IMR-90 (cell line): ENCODE measurements around the gene PCDHGA7. TPM values are rescaled to one million over a fixed set of nuclear protein-coding genes. Genes with fewer than 3 reads are reported as not detected.

Source experiments
- ATAC-seq: fragments of 200-7000 bp; cut with Tn5 transposase; 2 replicates; pipeline ENCODE4 v1.9.1; 2020; ENCODE audit warnings: low read depth, mild to moderate bottlenecking, moderate library complexity
- BruUV-seq: library from RNA; stranded (reverse); fragments of 400-500 nt; replicated peaks from 2 replicates; lab custom pipeline; 2021; lab: Mats Ljungman, UMichigan
- CTCF ChIA-PET: fragments of 300-600 bp; formaldehyde crosslinking; extraction: SDS; loops from one replicate; lab custom pipeline; 2021; ENCODE audit warnings: antibody characterized with exemption; lab: Yijun Ruan, JAX
- POLR2A ChIA-PET: fragments of 300-600 bp; sonication (Branson Sonifier 250); formaldehyde crosslinking; loops from one replicate; lab custom pipeline; 2022; ENCODE audit warnings: antibody characterized with exemption; ENCODE audit not compliant: unreplicated experiment; lab: Charles Lee
- DNase-seq: peaks from one replicate; pipeline ENCODE4 v3.0.0; 2013
- H2AFZ ChIP-seq: replicated peaks from 2 replicates; pipeline ENCODE3; 2013; ENCODE audit warnings: low read length, mild to moderate bottlenecking; ENCODE audit not compliant: poor library complexity
- H2AK5ac ChIP-seq: 2 replicates; pipeline ENCODE4 v1.6.1; 2013; ENCODE audit warnings: low read depth, low read length, inconsistent platforms
- H2AK9ac ChIP-seq: replicated peaks from 2 replicates; pipeline ENCODE3; 2013; ENCODE audit warnings: mild to moderate bottlenecking, low read depth, low read length, moderate library complexity; ENCODE audit not compliant: poor library complexity
- H2BK120ac ChIP-seq: 2 replicates; pipeline ENCODE4 v1.6.1; 2013; ENCODE audit warnings: low read depth, low read length, inconsistent platforms
- H2BK15ac ChIP-seq: 3 replicates; pipeline ENCODE4 v1.6.1; 2013; ENCODE audit warnings: low read depth, low read length, inconsistent platforms
- H2BK20ac ChIP-seq: 2 replicates; pipeline ENCODE4 v1.6.1; 2013; ENCODE audit warnings: low read depth, mild to moderate bottlenecking, inconsistent platforms, low read length, moderate library complexity
- H2BK5ac ChIP-seq: 2 replicates; pipeline ENCODE4 v1.6.1; 2013; ENCODE audit warnings: mild to moderate bottlenecking, low read depth, low read length, inconsistent platforms; ENCODE audit not compliant: poor library complexity, severe bottlenecking
- H3K14ac ChIP-seq: replicated peaks from 2 replicates; pipeline ENCODE4 v1.6.1; 2013; ENCODE audit warnings: low read depth, low read length, inconsistent platforms
- H3K18ac ChIP-seq: 2 replicates; pipeline ENCODE4 v1.6.1; 2013; ENCODE audit warnings: low read depth, low read length, control low read depth
- H3K23ac ChIP-seq: 2 replicates; pipeline ENCODE4 v1.6.1; 2013; ENCODE audit warnings: low read depth, low read length, inconsistent platforms
- H3K27ac ChIP-seq: 2 replicates; pipeline ENCODE4 v1.5.1; 2013; ENCODE audit warnings: mild to moderate bottlenecking, control low read depth, low read length; ENCODE audit not compliant: insufficient read depth
- H3K27me3 ChIP-seq: 2 replicates; pipeline ENCODE4 v1.6.1; 2013; ENCODE audit warnings: low read length; ENCODE audit not compliant: control insufficient read depth, insufficient read depth
- H3K36me3 ChIP-seq: 2 replicates; pipeline ENCODE4 v1.6.1; 2013; ENCODE audit warnings: low read length, mixed read lengths; ENCODE audit not compliant: control insufficient read depth, insufficient read depth
- H3K4ac ChIP-seq: 2 replicates; pipeline ENCODE4 v1.6.1; 2013; ENCODE audit warnings: low read depth, low read length, inconsistent platforms
- H3K4me1 ChIP-seq: 2 replicates; pipeline ENCODE4 v1.6.1; 2013; ENCODE audit warnings: low read length, mixed read lengths; ENCODE audit not compliant: control insufficient read depth, insufficient read depth
- H3K4me2 ChIP-seq: 2 replicates; pipeline ENCODE4 v1.6.1; 2013; ENCODE audit warnings: low read depth, mild to moderate bottlenecking, control low read depth, low read length, moderate library complexity
- H3K4me3 ChIP-seq: 2 replicates; pipeline ENCODE4 v1.5.1; 2013; ENCODE audit warnings: low read depth, mild to moderate bottlenecking, control low read depth, low read length, moderate library complexity; ENCODE audit not compliant: insufficient read depth
- H3K56ac ChIP-seq: 2 replicates; pipeline ENCODE4 v1.6.1; 2013; ENCODE audit warnings: low read length, inconsistent platforms; ENCODE audit not compliant: insufficient read depth; ENCODE audit errors: extremely low read depth
- H3K79me1 ChIP-seq, 2 experiments: 2 replicates each; pipeline ENCODE4 v1.6.1; 2013; ENCODE audit warnings: low read length in 2 of 2, inconsistent platforms in 1 of 2, low read depth in 1 of 2
- H3K9ac ChIP-seq: 2 replicates; pipeline ENCODE4 v1.6.1; 2013; ENCODE audit warnings: low read depth, low read length, control low read depth
- H3K9me1 ChIP-seq: 2 replicates; pipeline ENCODE4 v1.6.1; 2013; ENCODE audit warnings: low read length, inconsistent platforms; ENCODE audit not compliant: insufficient read depth
- H3K9me3 ChIP-seq: 2 replicates; pipeline ENCODE4 v1.6.1; 2013; ENCODE audit warnings: low read length; ENCODE audit not compliant: control insufficient read depth, insufficient read depth
- H4K20me1 ChIP-seq: 2 replicates; pipeline ENCODE4 v1.6.1; 2013; ENCODE audit warnings: low read length, inconsistent platforms; ENCODE audit not compliant: insufficient read depth
- H4K5ac ChIP-seq: 2 replicates; pipeline ENCODE4 v1.6.1; 2013; ENCODE audit warnings: mild to moderate bottlenecking, low read depth, low read length, control low read depth
- H4K8ac ChIP-seq, 2 experiments: 2 replicates each; pipeline ENCODE4 v1.6.1; 2013; ENCODE audit warnings: low read depth in 2 of 2, low read length in 2 of 2, control low read depth in 1 of 2, inconsistent platforms in 1 of 2
- H4K91ac ChIP-seq: 2 replicates; pipeline ENCODE4 v1.6.1; 2013; ENCODE audit warnings: low read depth, low read length, inconsistent platforms; ENCODE audit not compliant: insufficient read depth
- CEBPB ChIP-seq: IDR thresholded peaks from 2 replicates; pipeline ENCODE4 v1.6.1; 2012; ENCODE audit warnings: low read depth, low read length, improper control_type of control experiment
- CHD1 ChIP-seq: IDR thresholded peaks from 2 replicates; pipeline ENCODE4 v1.6.1; 2012; ENCODE audit warnings: low read depth, low read length, improper control_type of control experiment
- FOS ChIP-seq: fragments of 150-350 bp; IDR thresholded peaks from 2 replicates; pipeline ENCODE4 v1.6.1; 2016; ENCODE audit warnings: low read depth, low read length
- MAFK ChIP-seq: IDR thresholded peaks from 2 replicates; pipeline ENCODE4 v1.6.1; 2012; ENCODE audit warnings: low read depth, low read length, improper control_type of control experiment
- MAZ ChIP-seq: IDR thresholded peaks from 2 replicates; pipeline ENCODE4 v1.6.1; 2012; ENCODE audit warnings: low read depth, mild to moderate bottlenecking, low read length, improper control_type of control experiment, moderate library complexity, borderline replicate concordance
- MXI1 ChIP-seq: IDR thresholded peaks from 2 replicates; pipeline ENCODE4 v1.6.1; 2012; ENCODE audit warnings: low read depth, mild to moderate bottlenecking, low read length, moderate library complexity, borderline replicate concordance
- NFE2L2 ChIP-seq: fragments of 150-350 bp; IDR thresholded peaks from 2 replicates; pipeline ENCODE4 v1.6.1; 2016; ENCODE audit warnings: low read depth, mild to moderate bottlenecking, low read length
- POLR2A ChIP-seq: IDR thresholded peaks from 2 replicates; pipeline ENCODE4 v1.6.1; 2012; ENCODE audit warnings: mild to moderate bottlenecking, low read depth, low read length
- RAD21 ChIP-seq: IDR thresholded peaks from 2 replicates; pipeline ENCODE4 v1.6.1; 2012; ENCODE audit warnings: low read length, improper control_type of control experiment
- RCOR1 ChIP-seq: IDR thresholded peaks from 2 replicates; pipeline ENCODE4 v1.6.1; 2012; ENCODE audit warnings: mild to moderate bottlenecking, low read length, improper control_type of control experiment; ENCODE audit not compliant: insufficient replicate concordance
- RFX5 ChIP-seq: IDR thresholded peaks from 2 replicates; pipeline ENCODE4 v1.8.0; 2012; ENCODE audit warnings: low read depth, mild to moderate bottlenecking, low read length, moderate library complexity
- SMC3 ChIP-seq: fragments of 150-350 bp; IDR thresholded peaks from 2 replicates; pipeline ENCODE4 v1.6.1; 2016; ENCODE audit warnings: low read depth, mild to moderate bottlenecking, antibody characterized with exemption, low read length, moderate library complexity
- WGBS, 2 experiments: methylation state at CpG; one replicate each; pipeline versions ENCODE4 v1.1.5 to v1.1.7; 2013; ENCODE audit warnings: missing lambda C conversion rate in 2 of 2; ENCODE audit not compliant: insufficient read length in 1 of 2; ENCODE audit errors: extremely low coverage in 2 of 2; 5-methylcytosine and 5-hydroxymethylcytosine counted together
- dilution Hi-C: fragments of 300-500 bp; cut with HindIII; formaldehyde crosslinking; loops from one replicate; pipeline ENCODE4 v1.14.3; 2018; ENCODE audit warnings: low sequenced_read_pairs; ENCODE audit not compliant: unreplicated experiment
- in situ Hi-C: fragments of 300-500 bp; cut with MboI; formaldehyde crosslinking; loops from 3 replicates; pipeline ENCODE4 v1.14.3; 2019; ENCODE audit warnings: low sequenced_read_pairs, inconsistent platforms, mixed read lengths
- intact Hi-C: fragments of 100-400 bp; cut with micrococcal nuclease; formaldehyde crosslinking; loops from 2 replicates; pipeline ENCODE4 v1.10.0; 2022
- polyA plus RNA-seq, 3 experiments: library from polyadenylated mRNA; depleted of rRNA; stranded (reverse); fragments of >200 nt; gene quantifications; 2 replicates each; pipeline ENCODE4 v1.2.3, GENCODE V29; 2012; ENCODE audit warnings: low replicate concordance in 1 of 3
- total RNA-seq: library from RNA; depleted of rRNA; stranded (reverse); fragments of >200 nt; gene quantifications from 2 replicates; pipeline ENCODE4 v1.2.3, GENCODE V29; 2012
- TF ChIP-seq, protein P1 (sequence below): fragments of 150-350 bp; IDR thresholded peaks from 2 replicates; pipeline ENCODE4 v1.6.1; 2016; ENCODE audit warnings: low read depth, mild to moderate bottlenecking, low read length, moderate library complexity, borderline replicate concordance
- TF ChIP-seq, protein P2 (sequence below): fragments of 150-350 bp; IDR thresholded peaks from 2 replicates; pipeline ENCODE4 v1.6.1; 2017; ENCODE audit warnings: mild to moderate bottlenecking, antibody characterized with exemption, low read length, low read depth
- TF ChIP-seq, protein P3 (sequence below): conservative IDR thresholded peaks from 2 replicates; pipeline ENCODE4 v1.5.1; 2012; ENCODE audit warnings: mild to moderate bottlenecking, low read depth, low read length, improper control_type of control experiment

Gene PCDHGA7
- total and polyA plus RNA-seq, 2 of the 4 experiments (the other 2 are of a cell fraction): 3.2 to 3.4 TPM

DNA sequence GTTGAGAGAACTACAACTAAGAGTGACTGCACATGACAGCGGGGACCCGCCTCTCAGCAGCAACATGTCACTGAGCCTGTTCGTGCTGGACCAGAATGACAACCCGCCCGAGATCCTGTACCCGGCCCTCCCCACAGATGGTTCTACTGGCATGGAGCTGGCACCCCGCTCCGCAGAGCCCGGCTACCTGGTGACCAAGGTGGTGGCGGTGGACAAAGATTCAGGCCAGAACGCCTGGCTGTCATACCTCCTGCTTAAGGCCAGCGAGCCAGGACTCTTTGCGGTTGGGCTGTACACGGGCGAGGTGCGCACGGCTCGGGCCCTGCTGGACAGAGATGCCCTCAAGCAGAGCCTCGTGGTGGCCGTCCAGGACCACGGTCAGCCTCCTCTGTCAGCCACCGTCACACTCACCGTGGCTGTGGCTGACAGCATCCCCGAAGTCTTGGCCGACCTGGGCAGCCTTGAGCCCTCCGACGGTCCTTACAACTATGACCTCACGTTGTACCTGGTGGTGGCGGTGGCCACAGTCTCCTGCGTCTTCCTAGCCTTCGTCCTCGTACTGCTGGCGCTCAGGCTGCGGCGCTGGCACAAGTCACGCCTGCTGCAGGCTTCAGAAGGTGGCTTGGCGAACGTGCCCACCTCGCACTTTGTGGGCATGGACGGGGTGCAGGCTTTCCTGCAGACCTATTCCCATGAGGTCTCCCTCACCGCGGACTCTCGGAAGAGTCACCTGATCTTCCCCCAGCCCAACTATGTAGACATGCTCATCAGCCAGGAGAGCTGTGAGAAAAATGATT is 2.1 kb downstream of the PCDHGA7 start:
- ChIA-PET CTCF (no interaction called here), POLR2A (no interaction called here)
- no peak overlapping the region for H3K23ac ChIP-seq
- H3K9me3 ChIP-seq: peaks cover 43% of the 10 kb centered on the region
- no peak overlapping the region for H2BK5ac ChIP-seq
- peak overlapping the region; percentile 2 for H2AFZ ChIP-seq
- no peak overlapping the region for H3K56ac ChIP-seq
- H3K14ac ChIP-seq: no peak overlapping the region
- DNase-seq: no peak
- no peaks in the 10 kb centered on the region for H3K9me1 ChIP-seq
- H3K27ac ChIP-seq: no peak overlapping the region
- H3K18ac ChIP-seq: no peak overlapping the region
- H2BK15ac ChIP-seq: no peak overlapping the region
- H2AK9ac ChIP-seq: peak overlapping the region; percentile 89
- no peak overlapping the region for H2BK20ac ChIP-seq
- H4K5ac ChIP-seq: no peak overlapping the region
- 59% methylated on average over 23 of the region's 43 CpGs; no CpG with 5 or more reads in 1 of the 2 experiments for WGBS, 2 experiments
- H4K91ac ChIP-seq: no peak overlapping the region
- H3K4me3 ChIP-seq: no peak overlapping the region
- ATAC-seq: no peak
- H3K36me3 ChIP-seq: peaks cover 9% of the 10 kb centered on the region; the same call in 1 of the 2 replicates
- H3K79me1 ChIP-seq: peaks cover 7 to 13% of the 10 kb centered on the region in 2 experiments; a peak in 3 of 4 replicates
- H3K4ac ChIP-seq: no peak overlapping the region
- no TSS peak for BruUV-seq
- no peak overlapping the region for H2BK120ac ChIP-seq
- no peaks in the 10 kb centered on the region for H4K20me1 ChIP-seq
- H3K4me2 ChIP-seq: no peak overlapping the region
- peaks cover 1% of the 10 kb centered on the region; the same call in 1 of the 2 replicates for H3K4me1 ChIP-seq
- intact Hi-C loops (no loop called here), in situ Hi-C loops (no loop called here), dilution Hi-C loops (no loop called here)
- H4K8ac ChIP-seq: no peak overlapping the region
- H2AK5ac ChIP-seq: no peak overlapping the region
- H3K9ac ChIP-seq: no peak overlapping the region
- H3K27me3 ChIP-seq: no peaks in the 10 kb centered on the region
- TF ChIP-seq, protein P1, sequence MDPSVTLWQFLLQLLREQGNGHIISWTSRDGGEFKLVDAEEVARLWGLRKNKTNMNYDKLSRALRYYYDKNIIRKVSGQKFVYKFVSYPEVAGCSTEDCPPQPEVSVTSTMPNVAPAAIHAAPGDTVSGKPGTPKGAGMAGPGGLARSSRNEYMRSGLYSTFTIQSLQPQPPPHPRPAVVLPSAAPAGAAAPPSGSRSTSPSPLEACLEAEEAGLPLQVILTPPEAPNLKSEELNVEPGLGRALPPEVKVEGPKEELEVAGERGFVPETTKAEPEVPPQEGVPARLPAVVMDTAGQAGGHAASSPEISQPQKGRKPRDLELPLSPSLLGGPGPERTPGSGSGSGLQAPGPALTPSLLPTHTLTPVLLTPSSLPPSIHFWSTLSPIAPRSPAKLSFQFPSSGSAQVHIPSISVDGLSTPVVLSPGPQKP: no peak
- TF ChIP-seq MXI1 (no peak), MAZ (no peak), NFE2L2 (no peak), RCOR1 (no peak), FOS (no peak), MAFK (no peak), RAD21 (no peak), CHD1 (no peak), POLR2A (no peak), CEBPB (no peak), SMC3 (no peak), RFX5 (no peak)
- TF ChIP-seq, protein P2, sequence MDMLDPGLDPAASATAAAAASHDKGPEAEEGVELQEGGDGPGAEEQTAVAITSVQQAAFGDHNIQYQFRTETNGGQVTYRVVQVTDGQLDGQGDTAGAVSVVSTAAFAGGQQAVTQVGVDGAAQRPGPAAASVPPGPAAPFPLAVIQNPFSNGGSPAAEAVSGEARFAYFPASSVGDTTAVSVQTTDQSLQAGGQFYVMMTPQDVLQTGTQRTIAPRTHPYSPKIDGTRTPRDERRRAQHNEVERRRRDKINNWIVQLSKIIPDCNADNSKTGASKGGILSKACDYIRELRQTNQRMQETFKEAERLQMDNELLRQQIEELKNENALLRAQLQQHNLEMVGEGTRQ: no peak
- TF ChIP-seq, protein P3, sequence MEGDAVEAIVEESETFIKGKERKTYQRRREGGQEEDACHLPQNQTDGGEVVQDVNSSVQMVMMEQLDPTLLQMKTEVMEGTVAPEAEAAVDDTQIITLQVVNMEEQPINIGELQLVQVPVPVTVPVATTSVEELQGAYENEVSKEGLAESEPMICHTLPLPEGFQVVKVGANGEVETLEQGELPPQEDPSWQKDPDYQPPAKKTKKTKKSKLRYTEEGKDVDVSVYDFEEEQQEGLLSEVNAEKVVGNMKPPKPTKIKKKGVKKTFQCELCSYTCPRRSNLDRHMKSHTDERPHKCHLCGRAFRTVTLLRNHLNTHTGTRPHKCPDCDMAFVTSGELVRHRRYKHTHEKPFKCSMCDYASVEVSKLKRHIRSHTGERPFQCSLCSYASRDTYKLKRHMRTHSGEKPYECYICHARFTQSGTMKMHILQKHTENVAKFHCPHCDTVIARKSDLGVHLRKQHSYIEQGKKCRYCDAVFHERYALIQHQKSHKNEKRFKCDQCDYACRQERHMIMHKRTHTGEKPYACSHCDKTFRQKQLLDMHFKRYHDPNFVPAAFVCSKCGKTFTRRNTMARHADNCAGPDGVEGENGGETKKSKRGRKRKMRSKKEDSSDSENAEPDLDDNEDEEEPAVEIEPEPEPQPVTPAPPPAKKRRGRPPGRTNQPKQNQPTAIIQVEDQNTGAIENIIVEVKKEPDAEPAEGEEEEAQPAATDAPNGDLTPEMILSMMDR: no peak
